ENCODE data around the gene GGACT.
"Not testable (repeated sequence)": the region's sequence is repeated elsewhere in the genome, so short reads cannot be mapped to it uniquely, and the experiment has no call there.

The GGACT gene

GRCh38 chr13:100600461-100600860, 11.9 kb upstream of the GGACT start:
- no peak for DNase-seq

GRCh38 chr13:100597253-100597652, 8.7 kb upstream of the GGACT start:
- DNase-seq, result no peak

GRCh38 chr13:100596516-100596915, 7.9 kb upstream of the GGACT start:
- no peak for DNase-seq

- DNase-seq, result no peak
Observed at GRCh38 chr13:100594731-100595130, 6.1 kb upstream of the GGACT start.

- no peak for DNase-seq
Observed at GRCh38 chr13:100594255-100594654, 5.7 kb upstream of the GGACT start.

GRCh38 chr13:100589178-100589725, 663 bp upstream of the GGACT start:
- no peak for DNase-seq

GRCh38 chr13:100584896-100585295, 3.7 kb downstream of the GGACT start:
- DNase-seq, result no peak

- DNase-seq, result no peak
Observed at GRCh38 chr13:100581504-100581903, 7.1 kb downstream of the GGACT start.

GRCh38 chr13:100581030-100581429, 7.6 kb downstream of the GGACT start:
- DNase-seq, result no peak

- no peak for DNase-seq
Observed at GRCh38 chr13:100580045-100580444, 8.5 kb downstream of the GGACT start.

GRCh38 chr13:100577239-100577638, 11.3 kb downstream of the GGACT start:
- not testable (repeated sequence) for DNase-seq

GRCh38 chr13:100573121-100573520, 15.5 kb downstream of the GGACT start:
- DNase-seq, result peak; percentile 74

GRCh38 chr13:100566543-100566942, 22.0 kb downstream of the GGACT start:
- no peak for DNase-seq

- DNase-seq, result no peak
Observed at GRCh38 chr13:100565286-100565685, 23.3 kb downstream of the GGACT start.

- DNase-seq, result no peak
Observed at GRCh38 chr13:100564444-100565223, 24.0 kb downstream of the GGACT start.

GRCh38 chr13:100563779-100564178, 24.8 kb downstream of the GGACT start:
- DNase-seq, result no peak

- DNase-seq, result no peak
Observed at GRCh38 chr13:100561599-100562204, 26.9 kb downstream of the GGACT start.

- no peak for DNase-seq
Observed at GRCh38 chr13:100561158-100561499, 27.5 kb downstream of the GGACT start.

- DNase-seq, result no peak
Observed at GRCh38 chr13:100560498-100561157, 28.0 kb downstream of the GGACT start.

- no peak for DNase-seq
Observed at GRCh38 chr13:100559886-100560285, 28.7 kb downstream of the GGACT start.

- DNase-seq, result no peak
Observed at GRCh38 chr13:100552755-100553154, 35.8 kb downstream of the GGACT start.

- DNase-seq, result no peak
Observed at GRCh38 chr13:100549316-100549715, 39.3 kb downstream of the GGACT start.

GRCh38 chr13:100547791-100548201, 40.8 kb downstream of the GGACT start:
- DNase-seq, result no peak

Measured in inflammatory macrophage treated with lipopolysaccharide for 4 hours (primary cell).